Right cardiac atrium (tissue), 5 donors: ENCODE data around the gene VPS51. TPM values are rescaled to one million over a fixed set of nuclear protein-coding genes. Genes with fewer than 3 reads are reported as not detected.
"Not testable (repeated sequence)": the region's sequence is repeated elsewhere in the genome, so short reads cannot be mapped to it uniquely, and the experiment has no call there.

Source experiments
- ATAC-seq, 2 donors: fragments of 200-7000 bp; cut with Tn5 transposase; one replicate each; pipeline versions ENCODE4 v1.8.0 to v1.9.1; 2020; ENCODE audit warnings: moderate library complexity in 2 of 2, mild to moderate bottlenecking in 1 of 2
- DNase-seq, 3 donors: peaks; one replicate each; pipeline ENCODE4 v3.0.0-alpha.2; 2020
- H3K27ac ChIP-seq: one replicate; pipeline ENCODE4 v1.5.1; 2013; ENCODE audit warnings: mild to moderate bottlenecking, low read length, control low read depth, moderate library complexity
- H3K27me3 ChIP-seq: one replicate; pipeline ENCODE4 v1.6.1; 2013; ENCODE audit not compliant: control insufficient read depth, insufficient read depth
- H3K4me1 ChIP-seq: one replicate; pipeline ENCODE4 v1.6.1; 2013; ENCODE audit warnings: low read length; ENCODE audit not compliant: control insufficient read depth, insufficient read depth
- H3K4me3 ChIP-seq: one replicate; pipeline ENCODE4 v1.5.1; 2013; ENCODE audit warnings: low read length, control low read depth
- H3K9me3 ChIP-seq: one replicate; pipeline ENCODE4 v1.6.1; 2013; ENCODE audit warnings: low read length; ENCODE audit not compliant: control insufficient read depth
- WGBS: extraction: QIAGEN DNeasy Blood & Tissue Kit; methylation state at CpG from one replicate; pipeline ENCODE4 v1.1.7; 2013; 5-methylcytosine and 5-hydroxymethylcytosine counted together
- intact Hi-C, 4 donors: fragments of 100-400 bp; cut with DNase I; formaldehyde crosslinking; loops; one replicate each; pipeline versions ENCODE4 v1.11.0 to v1.14.0; 2022 to 2023
- polyA plus RNA-seq: library from polyadenylated mRNA; stranded (reverse); fragments of 200-250 nt; gene quantifications from one replicate; pipeline ENCODE4 v1.2.3, GENCODE V29; 2013
- total RNA-seq, 4 donors: library from RNA; stranded (reverse); fragmentation: NEBNext Ultra II Directional; extraction: Animal tissue kit (Norgen Biotek cat#: 25700); gene quantifications; one replicate each; pipeline ENCODE4 v1.2.1, GENCODE V29; 2021
- donor health status: healthy with polysubstance abuse.
- donor health status: DM: no; HTN: yes; CAD: no.
- donor health status: DM: no; HTN: no; CAD: no.
- donor health status: DM: no; HTN: yes; CAD: no; lungs with severe emphysema.
- donor health status: DM: yes; HTN: yes; CAD: no.

Gene VPS51
- total and polyA plus RNA-seq, 5 donors = 67.1 to 80.9 (median 77.9) TPM

DNA sequence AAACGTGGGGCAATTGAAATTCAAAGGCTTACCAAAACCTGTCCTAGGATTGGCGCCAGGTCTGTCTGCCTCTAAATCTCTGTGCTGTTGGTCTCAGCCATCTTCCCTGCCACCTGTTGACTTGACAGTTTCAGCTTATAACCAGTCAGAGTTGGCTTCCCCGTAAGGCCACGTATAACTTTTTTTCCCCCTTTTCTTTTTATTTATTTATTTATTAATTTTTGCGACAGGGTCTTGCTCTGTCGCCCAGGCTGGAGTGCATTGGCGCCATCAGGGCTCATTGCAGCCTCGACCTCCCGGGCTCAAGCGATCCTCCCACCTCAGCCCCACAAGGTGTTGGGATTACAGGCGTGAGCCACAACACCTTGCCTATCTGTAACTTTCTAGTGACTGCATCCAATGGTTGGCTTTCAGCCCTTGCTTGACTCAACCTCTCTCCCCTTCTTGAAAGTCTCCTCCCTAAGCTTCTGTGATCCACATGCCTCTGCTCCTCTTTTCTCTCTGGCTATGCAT, 39.7 kb downstream of the VPS51 start:
- DNase-seq = peak in 1 of 3 donors; percentile 46
- Histone ChIP-seq H3K27me3 (no peaks in the 10 kb centered on the region), H3K9me3 (no peaks in the 10 kb centered on the region), H3K4me3 (peak overlapping the region; percentile 66), H3K4me1 (peaks cover 6% of the 10 kb centered on the region), H3K27ac (peak overlapping the region; percentile 88)
- ATAC-seq = no peak
- intact Hi-C loops = loop anchor here in 2 of 4 donors (2.0 to 10.0 kb wide), 2 partner anchors 45 to 321 kb away; partner anchors contain the start of genes CAPN1 (in 1 of the 2) and MEN1 (in 1 of the 2)
- 49% methylated on average over 11 of the region's 11 CpGs for WGBS

GRCh38 chr11:65136515-65137096, 40.6 kb downstream of the VPS51 start:
- H3K4me3 ChIP-seq = no peak overlapping the region
- H3K9me3 ChIP-seq = no peaks in the 10 kb centered on the region
- DNase-seq = peak in 1 of 3 donors; percentile 26
- intact Hi-C loops = loop anchor here in 1 of 4 donors (10.0 kb wide), 1 partner anchor 322 kb away; the partner anchor contains the start of gene MEN1
- H3K27me3 ChIP-seq = no peaks in the 10 kb centered on the region
- H3K27ac ChIP-seq = no peak overlapping the region
- WGBS = 86% methylated on average over 15 of the region's 15 CpGs
- ATAC-seq = no peak
- peaks cover 6% of the 10 kb centered on the region for H3K4me1 ChIP-seq

DNA sequence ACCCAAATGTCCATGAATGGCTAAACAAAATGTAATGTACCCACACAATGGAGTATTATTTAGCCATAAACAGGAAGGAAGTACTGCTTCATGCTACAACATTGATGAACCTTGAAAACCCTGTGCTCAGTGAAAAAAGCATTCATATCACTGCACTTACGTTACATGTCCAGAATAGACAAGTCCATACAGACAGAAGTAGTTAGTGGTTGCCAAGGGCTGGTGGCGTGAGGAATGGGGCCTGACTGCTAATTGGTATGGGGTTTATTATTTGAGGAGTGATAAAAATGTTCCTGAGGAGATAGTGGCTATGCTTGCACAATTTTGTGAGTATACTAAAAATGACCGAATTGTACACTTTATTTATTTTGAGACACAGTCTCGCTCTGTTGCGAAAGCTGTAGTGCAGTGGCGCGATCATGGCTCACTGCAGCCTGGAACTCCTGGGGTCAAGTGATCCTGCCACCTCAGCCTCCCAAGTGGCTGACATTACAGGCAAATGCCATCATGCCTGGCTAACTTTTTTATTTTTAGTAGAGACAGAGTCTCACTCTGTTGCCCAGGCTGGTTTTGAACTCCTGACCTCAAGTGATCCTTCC, 46.0 kb downstream of the VPS51 start:
- intact Hi-C loops = no loop called here
- H3K9me3 ChIP-seq = no peaks in the 10 kb centered on the region
- no peak for DNase-seq
- ATAC-seq = no peak
- no peaks in the 10 kb centered on the region for H3K4me1 ChIP-seq
- H3K27ac ChIP-seq = no peak overlapping the region
- H3K27me3 ChIP-seq = no peaks in the 10 kb centered on the region
- 79% methylated on average over 7 of the region's 7 CpGs for WGBS
- H3K4me3 ChIP-seq = no peak overlapping the region

DNA sequence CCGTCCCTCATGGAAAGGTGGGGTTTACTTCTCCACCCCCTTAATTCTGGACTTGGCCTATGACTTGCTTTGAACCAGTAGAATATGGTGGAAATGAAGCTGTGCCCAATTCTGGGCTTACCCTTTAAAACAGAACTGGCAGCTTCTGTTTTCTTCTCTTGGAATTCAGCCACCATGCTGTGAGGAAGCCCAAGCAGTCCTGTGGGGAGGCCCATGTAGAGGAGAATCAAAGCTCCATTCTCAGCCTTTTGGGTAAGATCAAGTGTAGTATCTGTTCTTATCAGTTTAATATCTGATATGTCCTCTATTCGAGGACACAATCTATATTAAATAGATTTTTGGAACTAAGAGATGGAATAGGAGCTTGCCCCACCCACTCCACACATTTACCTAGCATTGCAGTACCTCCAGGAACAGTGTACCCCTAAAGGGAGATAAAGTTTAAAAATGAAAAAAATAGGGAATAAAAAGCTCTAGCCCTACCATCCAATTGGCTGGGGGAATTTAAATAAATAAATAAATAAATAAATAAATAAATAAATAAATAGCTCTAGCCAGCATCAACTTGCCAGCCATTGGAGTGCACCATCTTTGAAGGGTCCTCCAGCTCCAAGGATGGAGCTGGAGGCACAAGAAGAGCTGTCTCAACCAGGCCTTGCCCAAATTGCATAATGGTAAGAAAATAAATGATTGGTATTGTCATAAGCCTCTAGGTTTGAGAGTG, 51.5 kb downstream of the VPS51 start:
- H3K4me1 ChIP-seq = peaks cover 3% of the 10 kb centered on the region
- H3K27me3 ChIP-seq = no peaks in the 10 kb centered on the region
- H3K4me3 ChIP-seq = no peak overlapping the region
- no peak overlapping the region for H3K27ac ChIP-seq
- no peak for DNase-seq
- no peak for ATAC-seq
- no peaks in the 10 kb centered on the region for H3K9me3 ChIP-seq
- 76% methylated on average over 2 of the region's 2 CpGs for WGBS
- intact Hi-C loops = no loop called here

GRCh38 chr11:65148657-65149056, 52.6 kb downstream of the VPS51 start:
- no peak for DNase-seq
- Histone ChIP-seq H3K27ac (no peak overlapping the region), H3K4me3 (no peak overlapping the region), H3K27me3 (no peaks in the 10 kb centered on the region), H3K9me3 (no peaks in the 10 kb centered on the region), H3K4me1 (peaks cover 3% of the 10 kb centered on the region)
- no peak for ATAC-seq
- WGBS = 87% methylated on average over 5 of the region's 5 CpGs
- intact Hi-C loops = no loop called here

DNA sequence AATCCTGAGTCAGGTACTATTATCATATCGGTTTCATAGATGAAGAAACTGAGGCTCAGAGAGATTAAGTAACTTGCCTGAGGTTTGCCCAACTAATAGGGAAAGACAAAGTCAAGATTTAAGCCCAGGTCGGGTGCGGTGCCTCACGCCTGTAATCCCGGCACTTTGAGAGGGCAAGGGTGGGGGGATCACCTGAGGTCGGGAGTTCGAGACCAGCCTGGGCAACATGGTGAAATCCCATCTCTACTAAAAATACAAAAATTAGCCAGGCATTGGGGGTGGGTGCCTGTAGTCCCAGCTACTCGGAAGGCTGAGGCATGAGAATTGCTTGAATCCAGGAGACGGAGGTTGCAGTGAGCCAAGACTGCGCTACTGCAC, 54.1 kb downstream of the VPS51 start:
- H3K4me3 ChIP-seq, H3K27me3 ChIP-seq, ATAC-seq, DNase-seq, intact Hi-C loops, H3K4me1 ChIP-seq, H3K9me3 ChIP-seq: not testable (repeated sequence)
- H3K27ac ChIP-seq = peak overlapping the region; percentile 73
- 70% methylated on average over 10 of the region's 10 CpGs for WGBS

DNA sequence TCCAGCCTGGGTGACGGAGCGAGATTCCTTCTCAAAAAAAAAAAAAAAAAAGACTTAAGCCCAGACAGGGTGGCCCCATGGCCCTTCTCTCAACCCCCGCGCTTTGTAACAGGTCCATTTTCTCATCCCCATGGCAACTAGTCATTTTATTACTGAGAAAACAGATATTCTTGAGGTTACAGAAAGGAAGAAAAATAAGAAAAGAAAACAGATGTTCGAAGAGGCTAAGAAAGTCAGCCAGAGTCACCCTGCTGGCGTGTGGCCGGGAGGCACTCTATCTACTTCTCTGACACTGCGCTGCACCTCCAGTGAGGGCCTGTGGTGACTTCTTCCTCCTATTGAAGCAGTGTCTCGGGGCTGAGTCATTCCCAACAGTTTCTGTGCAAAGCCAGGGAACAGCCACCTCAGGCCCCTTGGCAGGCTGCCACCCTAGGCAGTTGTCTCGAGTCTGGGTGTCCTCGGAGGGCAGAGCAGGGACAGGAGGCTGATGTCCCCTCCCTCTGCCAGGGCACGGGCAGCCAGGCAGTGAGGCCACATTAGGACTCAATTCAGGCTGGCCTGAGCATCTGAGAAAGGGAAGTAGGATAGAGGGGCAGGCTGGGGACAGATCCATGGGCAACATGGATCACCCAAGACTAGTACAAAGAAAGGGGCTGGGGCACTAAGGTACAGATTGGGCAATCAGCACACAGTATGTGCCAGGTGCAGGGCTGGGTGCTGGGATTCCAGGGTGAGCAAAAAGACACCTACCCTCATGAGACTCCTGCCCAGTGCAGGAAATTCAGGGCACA, 54.7 kb downstream of the VPS51 start:
- 18% methylated on average over 12 of the region's 12 CpGs for WGBS
- ATAC-seq = peak; percentile 92 to 94
- no peaks in the 10 kb centered on the region for H3K9me3 ChIP-seq
- DNase-seq = peak; percentile 86 to 94 (median 91)
- H3K27me3 ChIP-seq = no peaks in the 10 kb centered on the region
- H3K4me1 ChIP-seq = peaks cover 3% of the 10 kb centered on the region
- H3K27ac ChIP-seq = peak overlapping the region; percentile 73
- no peak overlapping the region for H3K4me3 ChIP-seq
- intact Hi-C loops = no loop called here

DNA sequence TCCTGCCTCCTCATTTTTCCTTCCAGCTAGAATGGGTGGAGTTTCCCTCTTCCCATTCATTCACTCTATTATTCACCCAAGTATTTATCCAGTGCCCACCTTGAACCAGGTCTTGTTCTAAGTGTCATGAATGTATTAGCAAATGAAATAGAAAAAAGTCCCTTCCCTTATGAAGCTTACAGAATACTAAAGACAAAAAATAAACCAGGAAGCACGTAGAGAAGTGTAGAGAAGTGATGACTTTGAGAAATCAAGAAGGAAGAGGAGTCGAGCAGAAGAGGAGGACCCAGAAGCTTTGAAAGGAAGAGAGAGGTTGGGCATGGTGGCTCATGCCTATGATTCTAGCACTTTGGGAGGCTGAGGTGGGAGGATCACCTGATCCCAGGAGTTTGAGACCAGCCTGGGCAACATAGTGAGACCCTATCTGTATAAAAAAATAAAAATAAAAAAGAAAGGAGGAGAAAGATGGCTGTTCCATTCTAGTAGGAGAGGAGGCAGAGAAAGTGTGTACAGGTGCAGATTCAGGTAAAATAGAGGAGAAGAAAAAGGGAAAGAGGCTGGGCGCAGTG, 55.4 kb downstream of the VPS51 start:
- peak overlapping the region; percentile 73 for H3K27ac ChIP-seq
- peaks cover 3% of the 10 kb centered on the region for H3K4me1 ChIP-seq
- intact Hi-C loops = no loop called here
- DNase-seq (no peak), ATAC-seq (no peak)
- 68% methylated on average over 3 of the region's 3 CpGs for WGBS
- H3K4me3 ChIP-seq = no peak overlapping the region
- no peaks in the 10 kb centered on the region for H3K9me3 ChIP-seq
- H3K27me3 ChIP-seq = no peaks in the 10 kb centered on the region

DNA sequence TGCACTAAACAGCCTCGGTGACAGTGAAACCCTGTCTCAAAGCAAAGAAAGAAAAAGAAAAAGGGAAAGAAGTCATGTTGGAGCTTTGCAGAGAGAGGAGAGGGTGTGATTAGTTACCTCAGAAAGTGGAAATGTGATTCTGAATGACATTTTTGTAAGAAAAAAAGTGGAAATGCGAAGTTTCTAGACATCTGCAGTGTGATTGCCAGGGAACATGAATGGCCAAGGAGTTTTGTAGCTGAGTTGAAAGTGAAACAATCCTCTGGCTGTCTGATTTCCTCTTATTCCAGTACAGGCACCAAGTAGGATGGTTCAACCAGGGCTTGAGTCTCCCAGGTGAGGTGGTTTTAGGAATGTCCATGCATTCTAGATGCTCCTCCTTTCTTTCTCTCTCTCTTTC, 56.1 kb downstream of the VPS51 start:
- intact Hi-C loops = no loop called here
- H3K4me3 ChIP-seq = no peak overlapping the region
- no peak overlapping the region for H3K27ac ChIP-seq
- ATAC-seq (no peak), DNase-seq (no peak)
- WGBS = 74% methylated on average over 2 of the region's 2 CpGs
- H3K27me3 ChIP-seq = no peaks in the 10 kb centered on the region
- peaks cover 3% of the 10 kb centered on the region for H3K4me1 ChIP-seq
- no peaks in the 10 kb centered on the region for H3K9me3 ChIP-seq

GRCh38 chr11:65156256-65156655, 60.2 kb downstream of the VPS51 start:
- ATAC-seq = no peak
- Histone ChIP-seq H3K9me3 (no peaks in the 10 kb centered on the region), H3K27ac (no peak overlapping the region), H3K27me3 (no peaks in the 10 kb centered on the region), H3K4me3 (no peak overlapping the region), H3K4me1 (no peaks in the 10 kb centered on the region)
- no peak for DNase-seq
- 96% methylated on average over 3 of the region's 3 CpGs for WGBS
- intact Hi-C loops = no loop called here
